IMR-90 (cell line): ENCODE data around the gene HS3ST2. TPM values are rescaled to one million over a fixed set of nuclear protein-coding genes. Genes with fewer than 3 reads are reported as not detected.

Experiments used
- ATAC-seq: fragments of 200-7000 bp; cut with Tn5 transposase; 2 replicates; pipeline ENCODE4 v1.9.1; 2020; ENCODE audit warnings: low read depth, mild to moderate bottlenecking, moderate library complexity
- BruUV-seq: library from RNA; stranded (reverse); fragments of 400-500 nt; replicated peaks from 2 replicates; lab custom pipeline; 2021; lab: Mats Ljungman, UMichigan
- CTCF ChIA-PET: fragments of 300-600 bp; formaldehyde crosslinking; extraction: SDS; loops from one replicate; lab custom pipeline; 2021; ENCODE audit warnings: antibody characterized with exemption; lab: Yijun Ruan, JAX
- POLR2A ChIA-PET: fragments of 300-600 bp; sonication (Branson Sonifier 250); formaldehyde crosslinking; loops from one replicate; lab custom pipeline; 2022; ENCODE audit warnings: antibody characterized with exemption; ENCODE audit not compliant: unreplicated experiment; lab: Charles Lee
- DNase-seq: peaks from one replicate; pipeline ENCODE4 v3.0.0; 2013
- H2AFZ ChIP-seq: replicated peaks from 2 replicates; pipeline ENCODE3; 2013; ENCODE audit warnings: low read length, mild to moderate bottlenecking; ENCODE audit not compliant: poor library complexity
- H2AK5ac ChIP-seq: 2 replicates; pipeline ENCODE4 v1.6.1; 2013; ENCODE audit warnings: low read depth, low read length, inconsistent platforms
- H2AK9ac ChIP-seq: replicated peaks from 2 replicates; pipeline ENCODE3; 2013; ENCODE audit warnings: mild to moderate bottlenecking, low read depth, low read length, moderate library complexity; ENCODE audit not compliant: poor library complexity
- H2BK120ac ChIP-seq: 2 replicates; pipeline ENCODE4 v1.6.1; 2013; ENCODE audit warnings: low read depth, low read length, inconsistent platforms
- H2BK15ac ChIP-seq: 3 replicates; pipeline ENCODE4 v1.6.1; 2013; ENCODE audit warnings: low read depth, low read length, inconsistent platforms
- H2BK20ac ChIP-seq: 2 replicates; pipeline ENCODE4 v1.6.1; 2013; ENCODE audit warnings: low read depth, mild to moderate bottlenecking, inconsistent platforms, low read length, moderate library complexity
- H2BK5ac ChIP-seq: 2 replicates; pipeline ENCODE4 v1.6.1; 2013; ENCODE audit warnings: mild to moderate bottlenecking, low read depth, low read length, inconsistent platforms; ENCODE audit not compliant: poor library complexity, severe bottlenecking
- H3K14ac ChIP-seq: replicated peaks from 2 replicates; pipeline ENCODE4 v1.6.1; 2013; ENCODE audit warnings: low read depth, low read length, inconsistent platforms
- H3K18ac ChIP-seq: 2 replicates; pipeline ENCODE4 v1.6.1; 2013; ENCODE audit warnings: low read depth, low read length, control low read depth
- H3K23ac ChIP-seq: 2 replicates; pipeline ENCODE4 v1.6.1; 2013; ENCODE audit warnings: low read depth, low read length, inconsistent platforms
- H3K27ac ChIP-seq: 2 replicates; pipeline ENCODE4 v1.5.1; 2013; ENCODE audit warnings: mild to moderate bottlenecking, control low read depth, low read length; ENCODE audit not compliant: insufficient read depth
- H3K27me3 ChIP-seq: 2 replicates; pipeline ENCODE4 v1.6.1; 2013; ENCODE audit warnings: low read length; ENCODE audit not compliant: control insufficient read depth, insufficient read depth
- H3K36me3 ChIP-seq: 2 replicates; pipeline ENCODE4 v1.6.1; 2013; ENCODE audit warnings: low read length, mixed read lengths; ENCODE audit not compliant: control insufficient read depth, insufficient read depth
- H3K4ac ChIP-seq: 2 replicates; pipeline ENCODE4 v1.6.1; 2013; ENCODE audit warnings: low read depth, low read length, inconsistent platforms
- H3K4me1 ChIP-seq: 2 replicates; pipeline ENCODE4 v1.6.1; 2013; ENCODE audit warnings: low read length, mixed read lengths; ENCODE audit not compliant: control insufficient read depth, insufficient read depth
- H3K4me2 ChIP-seq: 2 replicates; pipeline ENCODE4 v1.6.1; 2013; ENCODE audit warnings: low read depth, mild to moderate bottlenecking, control low read depth, low read length, moderate library complexity
- H3K4me3 ChIP-seq: 2 replicates; pipeline ENCODE4 v1.5.1; 2013; ENCODE audit warnings: low read depth, mild to moderate bottlenecking, control low read depth, low read length, moderate library complexity; ENCODE audit not compliant: insufficient read depth
- H3K56ac ChIP-seq: 2 replicates; pipeline ENCODE4 v1.6.1; 2013; ENCODE audit warnings: low read length, inconsistent platforms; ENCODE audit not compliant: insufficient read depth; ENCODE audit errors: extremely low read depth
- H3K79me1 ChIP-seq, 2 experiments: 2 replicates each; pipeline ENCODE4 v1.6.1; 2013; ENCODE audit warnings: low read length in 2 of 2, inconsistent platforms in 1 of 2, low read depth in 1 of 2
- H3K9ac ChIP-seq: 2 replicates; pipeline ENCODE4 v1.6.1; 2013; ENCODE audit warnings: low read depth, low read length, control low read depth
- H3K9me1 ChIP-seq: 2 replicates; pipeline ENCODE4 v1.6.1; 2013; ENCODE audit warnings: low read length, inconsistent platforms; ENCODE audit not compliant: insufficient read depth
- H3K9me3 ChIP-seq: 2 replicates; pipeline ENCODE4 v1.6.1; 2013; ENCODE audit warnings: low read length; ENCODE audit not compliant: control insufficient read depth, insufficient read depth
- H4K20me1 ChIP-seq: 2 replicates; pipeline ENCODE4 v1.6.1; 2013; ENCODE audit warnings: low read length, inconsistent platforms; ENCODE audit not compliant: insufficient read depth
- H4K5ac ChIP-seq: 2 replicates; pipeline ENCODE4 v1.6.1; 2013; ENCODE audit warnings: mild to moderate bottlenecking, low read depth, low read length, control low read depth
- H4K8ac ChIP-seq, 2 experiments: 2 replicates each; pipeline ENCODE4 v1.6.1; 2013; ENCODE audit warnings: low read depth in 2 of 2, low read length in 2 of 2, control low read depth in 1 of 2, inconsistent platforms in 1 of 2
- H4K91ac ChIP-seq: 2 replicates; pipeline ENCODE4 v1.6.1; 2013; ENCODE audit warnings: low read depth, low read length, inconsistent platforms; ENCODE audit not compliant: insufficient read depth
- ELK1 ChIP-seq: fragments of 150-350 bp; IDR thresholded peaks from 2 replicates; pipeline ENCODE4 v1.6.1; 2016; ENCODE audit warnings: low read depth, mild to moderate bottlenecking, low read length, moderate library complexity, borderline replicate concordance
- MAZ ChIP-seq: IDR thresholded peaks from 2 replicates; pipeline ENCODE4 v1.6.1; 2012; ENCODE audit warnings: low read depth, mild to moderate bottlenecking, low read length, improper control_type of control experiment, moderate library complexity, borderline replicate concordance
- NFE2L2 ChIP-seq: fragments of 150-350 bp; IDR thresholded peaks from 2 replicates; pipeline ENCODE4 v1.6.1; 2016; ENCODE audit warnings: low read depth, mild to moderate bottlenecking, low read length
- RFX5 ChIP-seq: IDR thresholded peaks from 2 replicates; pipeline ENCODE4 v1.8.0; 2012; ENCODE audit warnings: low read depth, mild to moderate bottlenecking, low read length, moderate library complexity
- SMC3 ChIP-seq: fragments of 150-350 bp; IDR thresholded peaks from 2 replicates; pipeline ENCODE4 v1.6.1; 2016; ENCODE audit warnings: low read depth, mild to moderate bottlenecking, antibody characterized with exemption, low read length, moderate library complexity
- WGBS, 2 experiments: methylation state at CpG; one replicate each; pipeline versions ENCODE4 v1.1.5 to v1.1.7; 2013; ENCODE audit warnings: missing lambda C conversion rate in 2 of 2; ENCODE audit not compliant: insufficient read length in 1 of 2; ENCODE audit errors: extremely low coverage in 2 of 2; 5-methylcytosine and 5-hydroxymethylcytosine counted together
- dilution Hi-C: fragments of 300-500 bp; cut with HindIII; formaldehyde crosslinking; loops from one replicate; pipeline ENCODE4 v1.14.3; 2018; ENCODE audit warnings: low sequenced_read_pairs; ENCODE audit not compliant: unreplicated experiment
- in situ Hi-C: fragments of 300-500 bp; cut with MboI; formaldehyde crosslinking; loops from 3 replicates; pipeline ENCODE4 v1.14.3; 2019; ENCODE audit warnings: low sequenced_read_pairs, inconsistent platforms, mixed read lengths
- intact Hi-C: fragments of 100-400 bp; cut with micrococcal nuclease; formaldehyde crosslinking; loops from 2 replicates; pipeline ENCODE4 v1.10.0; 2022
- polyA plus RNA-seq, 3 experiments: library from polyadenylated mRNA; depleted of rRNA; stranded (reverse); fragments of >200 nt; gene quantifications; 2 replicates each; pipeline ENCODE4 v1.2.3, GENCODE V29; 2012; ENCODE audit warnings: low replicate concordance in 1 of 3
- total RNA-seq: library from RNA; depleted of rRNA; stranded (reverse); fragments of >200 nt; gene quantifications from 2 replicates; pipeline ENCODE4 v1.2.3, GENCODE V29; 2012

The HS3ST2 gene
- total and polyA plus RNA-seq, 2 of the 4 experiments (the other 2 are of a cell fraction) = not detected

DNA sequence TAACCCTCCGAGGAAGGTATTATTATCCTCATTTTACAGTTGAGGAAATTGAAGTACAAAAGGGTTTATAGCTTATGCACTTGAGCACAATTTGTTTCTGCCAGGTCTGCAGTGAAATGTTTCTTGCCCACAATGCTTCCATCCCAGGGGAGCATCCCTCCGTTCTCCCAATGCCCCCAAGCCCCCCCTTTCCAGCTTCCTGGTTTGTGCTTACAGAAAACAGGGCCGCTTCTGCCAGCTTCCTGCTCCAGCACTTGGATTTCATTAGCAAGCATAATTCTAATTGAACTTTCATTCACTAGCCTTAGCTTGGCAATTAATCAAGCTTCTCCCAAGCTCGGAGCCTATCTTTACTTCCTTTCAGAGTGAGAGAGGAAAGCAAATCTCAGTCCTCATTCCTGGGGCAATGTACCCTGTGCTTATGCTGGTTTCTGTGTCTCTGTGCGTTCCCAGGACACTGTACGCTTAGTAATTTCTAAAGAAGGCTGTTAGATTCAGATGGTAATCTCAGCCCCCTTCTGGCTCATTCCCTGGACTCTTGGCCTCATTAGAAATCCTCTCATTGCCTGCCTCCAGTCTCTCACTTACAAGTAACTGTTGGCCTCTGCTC lies 141.6 kb downstream of the HS3ST2 start:
- in situ Hi-C loops (no loop called here), intact Hi-C loops (no loop called here), dilution Hi-C loops (no loop called here)
- POLR2A ChIA-PET = no interaction called here
- no peak overlapping the region for H2BK15ac ChIP-seq
- H3K14ac ChIP-seq = no peak overlapping the region
- H2BK5ac ChIP-seq = no peak overlapping the region
- no peak overlapping the region for H3K4ac ChIP-seq
- CTCF ChIA-PET = no interaction called here
- no peaks in the 10 kb centered on the region for H3K27me3 ChIP-seq
- no peak overlapping the region for H2BK20ac ChIP-seq
- H2AFZ ChIP-seq = no peak overlapping the region
- WGBS, 2 experiments = no CpG with 5 or more reads among the region's 6 CpGs
- no peak overlapping the region for H4K8ac ChIP-seq
- H3K79me1 ChIP-seq = no peaks in the 10 kb centered on the region
- H3K18ac ChIP-seq = no peak overlapping the region
- H3K4me2 ChIP-seq = no peak overlapping the region
- no peak overlapping the region for H3K4me3 ChIP-seq
- no peak overlapping the region for H4K91ac ChIP-seq
- H2AK5ac ChIP-seq = no peak overlapping the region
- H4K5ac ChIP-seq = no peak overlapping the region
- H2BK120ac ChIP-seq = no peak overlapping the region
- TF ChIP-seq SMC3 (no peak), RFX5 (no peak), ELK1 (no peak), MAZ (no peak), NFE2L2 (no peak)
- no peak overlapping the region for H3K9ac ChIP-seq
- H2AK9ac ChIP-seq = no peak overlapping the region
- H3K36me3 ChIP-seq = no peaks in the 10 kb centered on the region
- no peak overlapping the region for H3K56ac ChIP-seq
- no peaks in the 10 kb centered on the region for H3K4me1 ChIP-seq
- no peaks in the 10 kb centered on the region for H4K20me1 ChIP-seq
- H3K9me3 ChIP-seq = no peaks in the 10 kb centered on the region
- ATAC-seq = no peak
- H3K27ac ChIP-seq = no peak overlapping the region
- no TSS peak for BruUV-seq
- H3K23ac ChIP-seq = no peak overlapping the region
- no peaks in the 10 kb centered on the region for H3K9me1 ChIP-seq
- no peak for DNase-seq
